Transverse colon (tissue), 4 donors: Measurements from ENCODE around the gene BIRC6.

ENCODE experiments used
- POLR2A ChIP-seq: fragments of 450-650 bp; IDR thresholded peaks from one replicate; pipeline ENCODE4 v1.6.1; 2016; ENCODE audit warnings: antibody characterized with exemption, mild to moderate bottlenecking, moderate library complexity
- POLR2AphosphoS5 ChIP-seq, 3 donors: sonication (generic); formaldehyde crosslinking; IDR thresholded peaks; one replicate each; pipeline ENCODE4 v1.6.1; 2016; ENCODE audit warnings: antibody characterized with exemption in 3 of 3
- TF ChIP-seq, protein P1 (sequence below), 5 experiments: fragments of 200-600 bp in 3 of 5; fragments of 450-650 bp in 2 of 5; sonication (generic) in 3 of 5; IDR thresholded peaks; 1 replicate in 2 of 5; 2 replicates in 3 of 5; pipeline ENCODE4 v1.5.1; 2016 to 2017; ENCODE audit warnings: antibody characterized with exemption in 5 of 5, inconsistent platforms in 3 of 5, mild to moderate bottlenecking in 2 of 5, moderate library complexity in 1 of 5

DNA sequence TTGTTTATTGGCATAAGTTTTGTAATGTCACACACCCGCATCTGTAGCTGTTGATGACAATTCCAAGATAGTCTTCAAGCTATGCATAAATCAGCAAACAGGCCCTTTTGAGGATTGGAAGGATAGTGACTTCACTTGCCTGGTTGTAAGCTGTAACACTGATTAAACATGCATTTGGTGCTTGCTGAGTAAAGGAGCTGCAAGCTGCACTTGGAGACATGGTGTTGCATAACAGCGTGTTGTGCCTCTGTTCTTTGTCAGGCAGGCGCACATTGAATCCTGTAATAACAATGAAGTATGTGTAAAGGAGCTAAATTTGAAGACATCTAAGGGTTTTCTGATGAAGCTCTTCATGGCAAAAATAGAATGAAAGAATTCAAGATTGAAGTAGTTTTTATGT lies 202.3 kb downstream of the BIRC6 start:
- TF ChIP-seq, protein P1, sequence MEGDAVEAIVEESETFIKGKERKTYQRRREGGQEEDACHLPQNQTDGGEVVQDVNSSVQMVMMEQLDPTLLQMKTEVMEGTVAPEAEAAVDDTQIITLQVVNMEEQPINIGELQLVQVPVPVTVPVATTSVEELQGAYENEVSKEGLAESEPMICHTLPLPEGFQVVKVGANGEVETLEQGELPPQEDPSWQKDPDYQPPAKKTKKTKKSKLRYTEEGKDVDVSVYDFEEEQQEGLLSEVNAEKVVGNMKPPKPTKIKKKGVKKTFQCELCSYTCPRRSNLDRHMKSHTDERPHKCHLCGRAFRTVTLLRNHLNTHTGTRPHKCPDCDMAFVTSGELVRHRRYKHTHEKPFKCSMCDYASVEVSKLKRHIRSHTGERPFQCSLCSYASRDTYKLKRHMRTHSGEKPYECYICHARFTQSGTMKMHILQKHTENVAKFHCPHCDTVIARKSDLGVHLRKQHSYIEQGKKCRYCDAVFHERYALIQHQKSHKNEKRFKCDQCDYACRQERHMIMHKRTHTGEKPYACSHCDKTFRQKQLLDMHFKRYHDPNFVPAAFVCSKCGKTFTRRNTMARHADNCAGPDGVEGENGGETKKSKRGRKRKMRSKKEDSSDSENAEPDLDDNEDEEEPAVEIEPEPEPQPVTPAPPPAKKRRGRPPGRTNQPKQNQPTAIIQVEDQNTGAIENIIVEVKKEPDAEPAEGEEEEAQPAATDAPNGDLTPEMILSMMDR (IDR thresholded peaks at IDR 0.05), result no peak
- TF ChIP-seq POLR2A, result no peak
- peak in 2 of 3 donors; percentile 45 to 78 for TF ChIP-seq POLR2AphosphoS5 (IDR thresholded peaks at IDR 0.05)
